H1 (cell line): ENCODE results near the gene NPY5R.

Source experiments
- ASH2L ChIP-seq: fragments of 200-600, 300-600 bp; sonication (generic); IDR thresholded peaks from one replicate; pipeline ENCODE4 v1.7.1; 2017; ENCODE audit warnings: low read length
- CEBPB ChIP-seq: IDR thresholded peaks from 2 replicates; pipeline ENCODE4 v1.6.1; 2012; ENCODE audit warnings: low read depth, low read length
- CHD2 ChIP-seq: IDR thresholded peaks from 2 replicates; pipeline ENCODE4 v1.6.1; 2012; ENCODE audit warnings: low read length, improper control_type of control experiment
- CTCF ChIP-seq, 3 experiments: IDR thresholded peaks; 1 replicate in 2 of 3; 2 replicates in 1 of 3; pipeline versions ENCODE4 v1.5.1 to v1.6.1; 2011; ENCODE audit warnings: low read length in 3 of 3, mild to moderate bottlenecking in 3 of 3, inconsistent platforms in 2 of 3, low read depth in 1 of 3, moderate library complexity in 1 of 3; ENCODE audit not compliant: insufficient read depth in 1 of 3; ENCODE audit errors: control extremely low read depth in 1 of 3
- EZH2 ChIP-seq: fragments of 200-600 bp; sonication (generic); IDR thresholded peaks from 2 replicates; pipeline ENCODE4 v1.7.1; 2012; ENCODE audit warnings: low read depth, mild to moderate bottlenecking, moderate library complexity, low read length, inconsistent platforms; ENCODE audit not compliant: severe bottlenecking
- HDAC2 ChIP-seq, 2 experiments: fragments of 300-600 bp in 1 of 2; sonication (generic) in 1 of 2; IDR thresholded peaks; 2 replicates each; pipeline ENCODE4 v1.6.1; 2011 to 2012; ENCODE audit warnings: low read depth in 2 of 2, low read length in 2 of 2, mild to moderate bottlenecking in 2 of 2, moderate library complexity in 2 of 2, borderline replicate concordance in 1 of 2, inconsistent platforms in 1 of 2
- MAFK ChIP-seq: IDR thresholded peaks from 2 replicates; pipeline ENCODE4 v1.6.1; 2012; ENCODE audit warnings: low read depth, mild to moderate bottlenecking, improper control_type of control experiment, low read length
- NANOG ChIP-seq: IDR thresholded peaks from 2 replicates; pipeline ENCODE4 v1.6.1; 2011; ENCODE audit warnings: low read length, low read depth, mild to moderate bottlenecking, inconsistent platforms; ENCODE audit not compliant: insufficient read depth, poor library complexity, severe bottlenecking
- POLR2A ChIP-seq, 2 experiments: IDR thresholded peaks; 1 replicate in 1 of 2; 2 replicates in 1 of 2; pipeline ENCODE4 v1.6.1; 2011; ENCODE audit warnings: low read depth in 2 of 2, low read length in 2 of 2, mild to moderate bottlenecking in 2 of 2; ENCODE audit errors: control extremely low read depth in 1 of 2
- SIN3A ChIP-seq, 2 experiments: IDR thresholded peaks in 1 of 2; conservative IDR thresholded peaks in 1 of 2; 2 replicates each; pipeline ENCODE4 v1.6.1; 2011 to 2012; ENCODE audit warnings: low read length in 2 of 2, improper control_type of control experiment in 1 of 2, low read depth in 1 of 2, mild to moderate bottlenecking in 1 of 2
- TAF1 ChIP-seq: IDR thresholded peaks from 2 replicates; pipeline ENCODE4 v1.6.1; 2011; ENCODE audit warnings: mild to moderate bottlenecking, low read depth, low read length
- TBP ChIP-seq: IDR thresholded peaks from 2 replicates; pipeline ENCODE4 v1.6.1; 2011; ENCODE audit warnings: low read depth, low read length, improper control_type of control experiment
- TEAD4 ChIP-seq: IDR thresholded peaks from 2 replicates; pipeline ENCODE4 v1.6.1; 2012; ENCODE audit warnings: low read depth, low read length, inconsistent platforms, mixed read lengths

GRCh38 chr4:163400911-163401310 lies 57.2 kb downstream of the NPY5R start:
- TF ChIP-seq CTCF (IDR thresholded peaks at IDR 0.05; ENCODE audit: control extremely low read depth in 1 of 3, insufficient read depth in 1 of 3, low read depth in 1 of 3, low read length in 3 of 3) (no peak), TEAD4 (no peak), EZH2 (no peak), POLR2A (IDR thresholded peaks at IDR 0.05; ENCODE audit: control extremely low read depth in 1 of 2, low read depth in 2 of 2, low read length in 2 of 2) (no peak), HDAC2 (IDR thresholded peaks at IDR 0.05; ENCODE audit: borderline replicate concordance in 1 of 2, low read depth in 2 of 2, low read length in 2 of 2) (no peak), CEBPB (no peak), TAF1 (no peak), NANOG (no peak), CHD2 (no peak), SIN3A (conservative IDR thresholded peaks at IDR 0.05 in 1 of 2, IDR thresholded peaks at IDR 0.05 in 1 of 2; ENCODE audit: low read depth in 1 of 2, low read length in 2 of 2) (no peak), TBP (no peak), ASH2L (no peak), MAFK (no peak)
